GM13977 (cell line): Measurements from ENCODE around the gene HDLBP.

Experiments
- DNase-seq: peaks from one replicate; pipeline ENCODE4 v3.0.0; 2012; ENCODE audit warnings: low spot score
- in situ Hi-C: fragments of 300-500 bp; cut with MboI; formaldehyde crosslinking; loops from one replicate; pipeline ENCODE4 v1.12.0; 2022; ENCODE audit warnings: low sequenced_read_pairs, low pct_unique_long_range_greater_than_20kb, mixed read lengths, inconsistent platforms; ENCODE audit not compliant: unreplicated experiment
- TF ChIP-seq, protein P1 (sequence below): IDR thresholded peaks from 2 replicates; pipeline ENCODE4 v1.5.1; 2012; ENCODE audit warnings: mild to moderate bottlenecking, control low read depth; ENCODE audit not compliant: insufficient read depth; ENCODE audit errors: extremely low read depth, missing control alignments

The HDLBP gene

DNA sequence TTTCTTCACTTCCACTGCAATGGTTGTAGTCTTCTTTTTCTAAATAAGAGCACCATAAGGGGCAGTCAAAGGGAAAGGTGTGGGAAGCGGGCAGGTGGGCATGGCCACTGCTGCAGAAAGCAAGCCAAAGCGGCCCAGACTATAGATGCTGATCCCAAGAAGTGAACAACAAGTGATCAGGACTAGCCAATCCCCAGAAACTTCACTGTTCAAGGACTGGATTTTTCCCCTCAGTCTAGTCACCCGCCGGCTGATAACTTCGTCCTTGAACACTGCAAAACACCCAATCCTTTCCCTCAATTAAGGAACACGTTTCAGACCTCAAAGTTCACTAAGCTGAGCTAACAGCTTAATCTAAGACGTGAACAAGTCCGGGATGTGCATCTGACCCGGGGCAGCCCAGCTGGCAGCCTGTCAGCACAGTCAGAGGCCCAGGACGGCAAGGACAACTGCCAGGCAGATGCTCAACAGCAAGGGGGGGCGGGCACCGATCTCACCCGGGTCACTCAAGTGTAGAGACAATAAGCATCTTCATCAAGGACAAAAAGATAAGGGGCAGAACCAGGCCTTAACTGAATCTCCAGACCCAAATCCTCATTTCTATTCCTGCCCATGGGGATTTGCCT is 59.8 kb downstream of the HDLBP start:
- in situ Hi-C loops, result no loop called here
- TF ChIP-seq, protein P1, sequence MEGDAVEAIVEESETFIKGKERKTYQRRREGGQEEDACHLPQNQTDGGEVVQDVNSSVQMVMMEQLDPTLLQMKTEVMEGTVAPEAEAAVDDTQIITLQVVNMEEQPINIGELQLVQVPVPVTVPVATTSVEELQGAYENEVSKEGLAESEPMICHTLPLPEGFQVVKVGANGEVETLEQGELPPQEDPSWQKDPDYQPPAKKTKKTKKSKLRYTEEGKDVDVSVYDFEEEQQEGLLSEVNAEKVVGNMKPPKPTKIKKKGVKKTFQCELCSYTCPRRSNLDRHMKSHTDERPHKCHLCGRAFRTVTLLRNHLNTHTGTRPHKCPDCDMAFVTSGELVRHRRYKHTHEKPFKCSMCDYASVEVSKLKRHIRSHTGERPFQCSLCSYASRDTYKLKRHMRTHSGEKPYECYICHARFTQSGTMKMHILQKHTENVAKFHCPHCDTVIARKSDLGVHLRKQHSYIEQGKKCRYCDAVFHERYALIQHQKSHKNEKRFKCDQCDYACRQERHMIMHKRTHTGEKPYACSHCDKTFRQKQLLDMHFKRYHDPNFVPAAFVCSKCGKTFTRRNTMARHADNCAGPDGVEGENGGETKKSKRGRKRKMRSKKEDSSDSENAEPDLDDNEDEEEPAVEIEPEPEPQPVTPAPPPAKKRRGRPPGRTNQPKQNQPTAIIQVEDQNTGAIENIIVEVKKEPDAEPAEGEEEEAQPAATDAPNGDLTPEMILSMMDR, result no peak
- no peak for DNase-seq

DNA sequence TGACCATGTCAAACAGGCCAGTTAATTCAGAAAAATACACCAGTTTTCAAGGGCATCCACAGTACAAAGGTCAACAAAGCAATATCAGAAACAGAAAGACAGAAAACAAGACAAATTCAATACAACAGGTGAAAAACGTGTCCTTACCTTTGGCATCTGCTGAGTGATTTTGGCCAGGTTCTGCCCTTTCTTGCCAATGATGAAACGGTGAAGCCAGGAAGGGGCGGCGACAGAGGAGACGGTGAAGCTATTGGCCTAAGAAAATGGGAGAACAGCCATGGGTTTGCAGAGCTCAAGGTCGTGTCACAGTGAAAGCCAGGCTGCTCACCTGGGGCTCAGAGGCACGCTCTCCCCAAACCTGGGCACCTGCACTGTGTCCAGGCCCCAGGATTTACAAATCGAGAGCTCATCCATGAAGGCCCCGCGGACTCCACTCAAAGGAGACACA is 60.5 kb downstream of the HDLBP start:
- TF ChIP-seq, protein P1, result no peak
- in situ Hi-C loops, result no loop called here

DNA sequence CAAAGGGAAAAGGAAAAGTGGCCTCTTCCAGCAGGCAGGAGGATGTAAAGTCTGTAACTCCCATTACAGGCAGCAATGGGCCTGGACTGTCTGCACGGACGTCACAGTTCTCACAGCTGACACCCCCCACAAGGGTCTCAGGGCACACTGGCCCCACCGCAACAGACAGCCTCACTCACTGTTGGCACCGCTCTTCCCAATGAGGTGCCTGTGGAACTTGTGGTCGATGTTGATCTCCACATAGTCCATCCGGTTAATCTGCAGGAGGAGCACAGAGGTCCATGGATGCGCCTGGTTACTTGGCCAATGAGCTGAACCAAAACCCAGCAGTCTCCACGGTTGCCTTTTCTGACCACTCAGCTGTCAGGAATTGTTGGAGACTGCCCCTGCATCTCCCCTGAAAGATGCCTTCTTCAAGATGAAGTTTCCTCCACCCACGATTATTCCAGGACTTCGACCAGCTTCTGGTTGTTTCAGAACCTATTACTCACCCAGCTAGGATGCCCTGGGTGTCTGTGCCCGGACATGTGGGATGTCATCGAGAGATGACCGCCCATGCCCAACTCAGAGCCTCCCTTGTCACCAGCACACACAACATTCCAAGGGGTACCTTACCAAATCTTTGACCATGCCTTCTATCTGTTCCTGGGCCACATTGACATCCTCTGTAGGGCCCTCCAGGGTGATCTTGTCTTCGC is 62.5 kb downstream of the HDLBP start:
- no peak for DNase-seq
- in situ Hi-C loops, result no loop called here
- TF ChIP-seq, protein P1, result no peak

More for the DNA sequence above, 60.5 kb downstream of the HDLBP start:
- DNase-seq, result no peak

DNA sequence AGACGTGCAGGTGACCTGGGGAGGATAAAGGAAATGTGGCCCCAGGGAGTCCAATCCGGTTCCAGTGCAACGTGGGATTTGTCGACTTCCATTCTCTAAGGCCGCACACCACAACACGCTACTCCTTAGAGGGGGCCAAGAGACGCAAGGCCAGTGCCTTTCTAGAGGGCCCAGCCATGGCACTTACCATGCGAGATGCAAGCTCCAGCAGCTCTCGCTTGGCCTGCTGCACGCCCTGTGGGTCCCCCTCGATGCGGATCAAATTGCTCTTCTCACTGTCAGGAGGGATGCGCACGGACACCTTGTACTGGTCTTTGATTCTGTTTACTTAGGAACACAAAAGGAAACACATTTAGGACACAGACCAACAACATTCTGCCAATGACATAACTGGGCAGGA is 65.8 kb downstream of the HDLBP start:
- in situ Hi-C loops, result no loop called here
- TF ChIP-seq, protein P1, result no peak
- DNase-seq, result no peak

DNA sequence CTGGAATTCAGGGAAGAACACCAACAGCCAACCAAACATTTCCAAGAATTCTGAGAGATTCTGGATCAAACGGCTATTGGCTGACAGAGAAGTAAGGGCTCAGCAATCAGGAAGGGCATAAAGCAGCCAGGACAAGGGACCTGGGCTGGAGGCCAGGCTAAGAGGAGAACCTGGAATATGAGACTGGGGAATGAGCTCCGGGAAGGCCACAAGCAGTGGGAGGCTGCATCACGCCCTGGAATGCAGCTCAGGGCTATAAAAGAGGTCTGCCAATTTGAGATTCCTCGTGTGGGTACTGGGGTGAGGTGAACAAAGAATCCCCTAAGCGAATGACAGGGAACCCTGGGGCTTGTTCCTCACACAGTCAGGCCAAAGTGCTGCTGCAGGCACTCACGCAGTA is 66.6 kb downstream of the HDLBP start:
- in situ Hi-C loops, result no loop called here
- TF ChIP-seq, protein P1, result no peak
- no peak for DNase-seq

DNA sequence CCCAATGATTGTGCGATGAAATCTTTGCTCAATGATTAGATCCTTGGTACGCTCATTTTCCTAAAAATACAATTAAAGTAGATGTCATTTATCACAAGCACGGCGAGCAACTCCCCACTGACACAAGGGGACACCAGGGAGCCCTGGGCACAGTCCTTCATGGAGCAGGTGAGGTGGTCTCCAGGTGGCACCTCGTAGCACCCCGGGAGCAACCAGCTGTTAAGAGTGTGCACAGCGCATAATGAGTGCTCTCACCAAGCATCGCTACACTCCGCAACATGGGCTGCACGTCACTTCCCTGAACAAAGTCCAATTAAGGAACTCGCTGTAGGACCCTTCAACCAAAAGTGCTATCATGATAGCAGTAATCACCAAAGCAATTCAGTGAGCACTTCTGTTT is 67.2 kb downstream of the HDLBP start:
- in situ Hi-C loops, result no loop called here
- no peak for DNase-seq
- TF ChIP-seq, protein P1, result no peak
